H1 (cell line): ENCODE data around the gene CACNB2. TPM values are rescaled to one million over a fixed set of nuclear protein-coding genes. Genes with fewer than 3 reads are reported as not detected.

Experiments used
- BACH1 ChIP-seq: IDR thresholded peaks from 2 replicates; pipeline ENCODE4 v1.6.1; 2012; ENCODE audit warnings: low read length, improper control_type of control experiment
- CBX5 ChIP-seq: fragments of 300-800, 300-1000 bp; sonication (generic); IDR thresholded peaks from 2 replicates; pipeline ENCODE4 v1.7.1; 2016; ENCODE audit warnings: antibody characterized with exemption, low read length, low read depth
- CEBPB ChIP-seq: IDR thresholded peaks from 2 replicates; pipeline ENCODE4 v1.6.1; 2012; ENCODE audit warnings: low read depth, low read length
- CHD1 ChIP-seq: IDR thresholded peaks from 2 replicates; pipeline ENCODE4 v1.6.1; 2012; ENCODE audit warnings: low read depth, low read length, improper control_type of control experiment
- CHD2 ChIP-seq: IDR thresholded peaks from 2 replicates; pipeline ENCODE4 v1.6.1; 2012; ENCODE audit warnings: low read length, improper control_type of control experiment
- CHD7 ChIP-seq: fragments of 300-600 bp; sonication (generic); IDR thresholded peaks from 2 replicates; pipeline ENCODE4 v1.7.1; 2012; ENCODE audit warnings: low read length, moderate library complexity, mild to moderate bottlenecking, inconsistent platforms; ENCODE audit not compliant: insufficient replicate concordance
- CREB1 ChIP-seq: IDR thresholded peaks from 2 replicates; pipeline ENCODE4 v1.6.1; 2012; ENCODE audit warnings: inconsistent platforms
- GABPA ChIP-seq: IDR thresholded peaks from 2 replicates; pipeline ENCODE4 v1.6.1; 2011; ENCODE audit warnings: mild to moderate bottlenecking, low read length, moderate library complexity, borderline replicate concordance; ENCODE audit not compliant: insufficient read depth
- POU5F1 ChIP-seq: IDR thresholded peaks from 2 replicates; pipeline ENCODE4 v1.6.1; 2011; ENCODE audit warnings: low read depth, mild to moderate bottlenecking, low read length, moderate library complexity
- RFX5 ChIP-seq: IDR thresholded peaks from 2 replicates; pipeline ENCODE4 v1.6.1; 2011; ENCODE audit warnings: low read depth, low read length, improper control_type of control experiment, borderline replicate concordance
- SIN3A ChIP-seq, 2 experiments: IDR thresholded peaks in 1 of 2; conservative IDR thresholded peaks in 1 of 2; 2 replicates each; pipeline ENCODE4 v1.6.1; 2011 to 2012; ENCODE audit warnings: low read length in 2 of 2, improper control_type of control experiment in 1 of 2, low read depth in 1 of 2, mild to moderate bottlenecking in 1 of 2
- TEAD4 ChIP-seq: IDR thresholded peaks from 2 replicates; pipeline ENCODE4 v1.6.1; 2012; ENCODE audit warnings: low read depth, low read length, inconsistent platforms, mixed read lengths
- polyA plus RNA-seq, 7 experiments: library from polyadenylated mRNA; depleted of rRNA in 3 of 7; stranded (reverse) in 5 of 7; unstranded in 2 of 7; fragments of >200 nt in 5 of 7; fragments of 200-250 nt in 2 of 7; gene quantifications; 1 replicate in 5 of 7; 2 replicates in 1 of 7; 4 replicates in 1 of 7; pipeline versions ENCODE4 v1.2.1 to v1.2.3, GENCODE V29; 2011 to 2013; ENCODE audit warnings: missing spikeins in 2 of 7, mixed read lengths in 2 of 7
- total RNA-seq: library from RNA; stranded (reverse); fragmentation: NEBNext Ultra II Directional; extraction: Animal tissue kit (Norgen Biotek cat#: 25700); gene quantifications from 2 replicates; pipeline ENCODE4 v1.2.1, GENCODE V29; 2021
- TF ChIP-seq, protein P1 (sequence below): IDR thresholded peaks from 2 replicates; pipeline ENCODE4 v1.6.1; 2012; ENCODE audit warnings: inconsistent platforms

The CACNB2 gene
- total and polyA plus RNA-seq, 2 of the 8 experiments (the other 6 are each of a cell fraction or from before 2014, with no cell fraction given), result 2.4 to 3.2 TPM

DNA sequence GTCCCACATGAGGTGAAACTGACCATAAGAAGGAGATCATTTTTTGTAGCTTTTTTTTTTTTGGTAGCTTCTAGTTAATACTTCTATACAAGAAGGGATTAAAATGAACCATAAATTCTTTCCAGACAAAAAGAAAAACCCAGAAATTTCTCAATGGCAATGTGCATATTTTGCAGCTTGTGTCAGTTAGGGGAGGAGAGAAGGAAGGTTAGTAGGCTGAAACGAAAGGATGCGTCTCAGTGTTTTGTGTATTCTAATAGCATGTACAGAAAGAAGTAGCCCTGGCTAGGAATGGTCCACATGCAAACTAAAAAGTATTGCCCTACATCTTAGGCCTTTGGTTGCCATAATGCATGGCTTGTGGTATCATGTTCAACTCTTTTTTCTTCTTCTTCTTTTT lies 90.6 kb downstream of the CACNB2 start (continued):
- TF ChIP-seq CHD7 (no peak), GABPA (no peak), CEBPB (no peak), CBX5 (no peak), TEAD4 (no peak), SIN3A (conservative IDR thresholded peaks at IDR 0.05 in 1 of 2, IDR thresholded peaks at IDR 0.05 in 1 of 2; ENCODE audit: low read depth in 1 of 2, low read length in 2 of 2) (no peak), CHD2 (no peak), RFX5 (no peak), POU5F1 (no peak), BACH1 (no peak), CREB1 (no peak), CHD1 (no peak)
- TF ChIP-seq, protein P1, sequence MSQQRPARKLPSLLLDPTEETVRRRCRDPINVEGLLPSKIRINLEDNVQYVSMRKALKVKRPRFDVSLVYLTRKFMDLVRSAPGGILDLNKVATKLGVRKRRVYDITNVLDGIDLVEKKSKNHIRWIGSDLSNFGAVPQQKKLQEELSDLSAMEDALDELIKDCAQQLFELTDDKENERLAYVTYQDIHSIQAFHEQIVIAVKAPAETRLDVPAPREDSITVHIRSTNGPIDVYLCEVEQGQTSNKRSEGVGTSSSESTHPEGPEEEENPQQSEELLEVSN, result no peak
